Measurements from ENCODE around the gene GAA.
"Not testable (repeated sequence)": the region's sequence is repeated elsewhere in the genome, so short reads cannot be mapped to it uniquely, and the experiment has no call there.

GAA gene

DNA sequence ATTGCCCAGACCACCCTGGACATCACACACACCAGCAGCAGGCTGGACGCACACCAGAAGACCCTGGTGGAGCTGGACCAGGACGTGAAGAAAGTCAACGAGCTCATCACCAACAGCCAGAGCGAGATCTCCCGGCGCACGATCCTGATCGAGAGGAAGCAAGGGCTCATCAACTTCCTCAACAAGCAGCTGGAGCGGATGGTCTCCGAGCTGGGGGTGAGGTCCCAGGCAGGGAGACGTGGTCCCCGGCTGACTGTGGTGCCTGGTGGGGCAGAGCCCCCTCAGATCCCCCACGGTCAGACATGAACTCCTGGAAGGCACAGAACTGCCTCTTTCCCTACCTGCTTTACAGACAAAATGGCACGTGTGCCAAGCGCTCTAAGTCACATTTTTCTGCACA is 16.6 kb upstream of the GAA start:
- DNase-seq = no peak

- no peak for DNase-seq
These were observed 15.3 kb upstream of the GAA start for GRCh38 chr17:80086081-80086480.

DNA sequence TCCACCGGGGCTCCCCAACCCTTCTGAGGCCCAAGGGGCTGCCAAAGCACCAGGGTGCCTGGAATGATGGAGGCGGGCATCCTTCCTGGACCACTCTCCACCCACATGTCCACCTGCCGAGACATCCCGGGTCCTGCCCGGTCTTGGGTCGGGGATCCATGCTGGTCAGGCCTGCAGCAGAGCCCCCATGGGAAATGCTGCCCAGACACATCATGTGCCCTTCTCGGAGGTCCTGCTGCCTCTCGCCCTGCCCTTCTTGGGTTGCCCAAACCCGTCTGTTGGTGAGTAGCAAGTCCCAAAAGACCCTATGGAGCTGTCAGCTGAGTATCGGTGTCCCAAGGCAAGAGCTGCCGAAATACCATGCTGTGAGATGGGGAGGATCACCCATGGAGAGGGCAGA is 14.8 kb upstream of the GAA start:
- DNase-seq = no peak

GRCh38 chr17:80087346-80088265 is 13.8 kb upstream of the GAA start:
- DNase-seq = no peak

DNA sequence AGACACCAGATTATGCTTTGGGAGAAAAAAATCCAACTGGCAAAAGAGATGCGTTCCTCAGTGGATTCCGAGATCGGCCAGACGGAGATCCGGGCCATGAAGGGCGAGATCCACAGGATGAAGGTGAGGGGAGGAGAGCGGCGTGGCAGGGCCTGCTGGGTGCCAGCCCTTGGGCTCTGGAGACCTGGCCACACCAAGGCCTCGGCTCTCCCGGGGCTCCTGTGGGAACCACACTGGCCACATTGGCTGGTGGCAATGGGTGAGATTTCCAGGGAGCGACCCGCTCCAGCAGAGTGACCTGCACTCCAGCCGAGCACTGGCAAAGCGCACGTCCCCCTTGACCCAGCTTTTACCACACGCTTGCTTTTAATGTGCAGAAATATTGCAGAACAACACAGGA is 11.6 kb upstream of the GAA start:
- no peak for DNase-seq

GRCh38 chr17:80090164-80090563 is 11.2 kb upstream of the GAA start:
- not testable (repeated sequence) for DNase-seq

GRCh38 chr17:80091376-80091775 is 10.0 kb upstream of the GAA start:
- DNase-seq = no peak

- no peak for DNase-seq
These were observed 8.4 kb upstream of the GAA start for GRCh38 chr17:80092959-80093358.

- no peak for DNase-seq
These were observed 6.1 kb upstream of the GAA start for GRCh38 chr17:80095038-80095843.

GRCh38 chr17:80095844-80096475 is 5.4 kb upstream of the GAA start:
- DNase-seq = no peak

DNA sequence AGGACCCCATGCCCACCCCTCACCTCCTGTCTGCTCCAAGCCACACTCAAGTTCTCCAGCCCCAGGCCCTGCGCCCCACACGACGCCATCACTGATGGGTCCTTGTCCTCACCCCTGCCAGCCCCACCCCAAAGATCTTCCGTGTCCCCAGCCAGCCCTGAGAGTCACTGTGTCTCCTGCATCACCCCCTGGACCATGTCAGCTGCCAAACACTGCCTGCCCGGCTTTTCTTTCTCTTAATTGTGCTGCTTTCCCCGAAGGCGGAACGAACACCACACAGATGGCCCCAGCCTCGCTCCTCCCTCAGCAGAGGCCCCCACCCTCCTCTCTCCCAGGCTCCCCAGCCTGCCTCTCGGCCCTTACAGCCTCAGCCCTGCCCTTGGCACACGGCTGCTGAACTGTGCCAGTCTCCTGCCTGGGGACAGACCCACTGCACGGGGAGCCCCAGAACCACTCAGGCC is 4.8 kb upstream of the GAA start:
- DNase-seq = no peak

DNA sequence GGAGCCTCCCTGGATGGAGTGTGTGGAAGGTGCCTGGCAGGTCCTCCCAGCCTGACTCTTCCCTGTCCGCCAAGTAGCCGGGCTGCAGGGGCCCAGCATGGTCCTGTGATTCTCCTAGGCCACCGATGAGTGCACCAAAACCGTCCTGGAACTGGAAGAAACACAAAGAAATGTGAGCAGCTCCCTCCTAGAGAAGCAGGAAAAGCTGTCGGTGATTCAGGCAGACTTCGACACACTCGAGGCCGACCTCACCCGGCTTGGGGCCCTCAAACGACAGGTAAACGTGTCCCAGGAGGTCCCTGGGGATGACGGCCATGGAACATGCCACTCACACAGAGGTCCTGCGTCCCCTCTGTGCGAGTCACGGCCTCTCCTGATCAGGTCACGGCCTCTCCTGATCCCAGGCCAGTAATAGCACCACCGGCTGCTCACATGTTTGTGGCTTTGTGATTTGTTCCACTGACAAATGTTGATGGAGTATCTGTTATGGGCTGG is 4.2 kb upstream of the GAA start:
- no peak for DNase-seq

- no peak for DNase-seq
These were observed 3.3 kb upstream of the GAA start for GRCh38 chr17:80097844-80098691.

- DNase-seq = no peak
These were observed 1.9 kb upstream of the GAA start for GRCh38 chr17:80099291-80100034.

DNA sequence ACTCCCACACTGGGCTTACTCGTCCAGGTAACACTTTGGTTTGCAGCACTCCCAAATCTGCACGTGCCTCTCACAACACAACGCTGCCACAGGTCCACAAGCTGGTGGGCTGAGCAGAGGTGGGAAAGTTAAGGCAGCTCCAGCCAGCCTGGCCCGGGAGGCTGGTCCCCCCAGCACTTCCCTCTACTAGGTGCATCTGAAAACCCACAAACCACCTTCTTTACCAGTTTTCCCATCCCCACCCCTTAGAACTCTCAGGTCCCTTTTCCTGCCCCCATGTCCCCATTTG is 1.4 kb upstream of the GAA start:
- DNase-seq = no peak

GRCh38 chr17:80101946-80102663 is 724 bp downstream of the GAA start:
- DNase-seq = no peak

GRCh38 chr17:80102664-80103448 is 1.5 kb downstream of the GAA start:
- DNase-seq = no peak

GRCh38 chr17:80103449-80104085 is 2.2 kb downstream of the GAA start:
- DNase-seq = no peak

DNA sequence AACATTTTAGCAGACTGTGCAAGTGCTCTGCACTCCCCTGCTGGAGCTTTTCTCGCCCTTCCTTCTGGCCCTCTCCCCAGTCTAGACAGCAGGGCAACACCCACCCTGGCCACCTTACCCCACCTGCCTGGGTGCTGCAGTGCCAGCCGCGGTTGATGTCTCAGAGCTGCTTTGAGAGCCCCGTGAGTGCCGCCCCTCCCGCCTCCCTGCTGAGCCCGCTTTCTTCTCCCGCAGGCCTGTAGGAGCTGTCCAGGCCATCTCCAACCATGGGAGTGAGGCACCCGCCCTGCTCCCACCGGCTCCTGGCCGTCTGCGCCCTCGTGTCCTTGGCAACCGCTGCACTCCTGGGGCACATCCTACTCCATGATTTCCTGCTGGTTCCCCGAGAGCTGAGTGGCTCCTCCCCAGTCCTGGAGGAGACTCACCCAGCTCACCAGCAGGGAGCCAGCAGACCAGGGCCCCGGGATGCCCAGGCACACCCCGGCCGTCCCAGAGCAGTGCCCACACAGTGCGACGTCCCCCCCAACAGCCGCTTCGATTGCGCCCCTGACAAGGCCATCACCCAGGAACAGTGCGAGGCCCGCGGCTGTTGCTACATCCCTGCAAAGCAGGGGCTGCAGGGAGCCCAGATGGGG is 3.1 kb downstream of the GAA start:
- DNase-seq = no peak

Measured in bone marrow (tissue), 2 donors.